Measurements from ENCODE around the gene TDRD9. TPM values are rescaled to one million over a fixed set of nuclear protein-coding genes. Genes with fewer than 3 reads are reported as not detected.

Gene TDRD9
- total RNA-seq, 3 donors from 2014 or later, result 0.30 to 1.1 (median 0.90) TPM

DNA sequence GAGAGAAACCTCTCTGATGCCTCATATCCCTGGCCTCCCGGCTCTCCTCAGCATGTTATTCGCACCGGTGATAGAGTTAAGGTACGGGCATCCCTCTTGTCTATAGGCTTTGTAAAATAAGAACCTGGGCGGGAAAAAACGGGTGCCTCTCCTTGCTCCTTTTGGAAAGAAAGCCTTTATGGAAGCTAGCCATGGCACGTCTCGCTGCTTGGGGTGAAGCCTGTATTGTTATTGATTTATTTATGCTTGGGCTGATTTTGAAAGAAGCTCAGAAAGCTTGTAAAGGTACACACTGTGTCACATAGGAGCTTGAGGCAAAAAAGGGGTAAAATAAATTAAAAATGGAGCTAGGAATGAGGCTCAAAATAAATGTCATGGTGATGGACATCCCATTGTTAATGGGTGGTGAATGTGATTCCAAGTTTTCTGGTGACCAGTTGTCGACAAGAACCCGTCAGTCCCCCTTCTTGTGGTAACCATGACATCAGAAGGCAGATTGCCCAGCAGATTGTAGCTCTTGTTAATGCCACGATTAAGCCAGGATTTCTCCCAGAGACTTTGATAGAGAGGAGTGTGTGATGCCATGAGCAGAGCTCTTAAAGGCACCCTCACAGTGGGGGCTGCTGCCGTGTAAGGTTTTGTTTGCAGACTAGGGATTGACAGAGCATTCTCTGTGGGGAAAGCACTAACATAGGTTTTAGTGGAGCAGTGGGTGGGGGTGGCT is 106.9 kb downstream of the TDRD9 start:
- H3K9me3 Mint-ChIP-seq, result no peaks in the 10 kb centered on the region
- DNase-seq, result no peak
- no peaks in the 10 kb centered on the region for H3K36me3 Mint-ChIP-seq (ENCODE audit: insufficient read depth)
- H3K4me1 Mint-ChIP-seq (ENCODE audit: low read depth), result no peaks in the 10 kb centered on the region
- H3K27me3 Mint-ChIP-seq (ENCODE audit: low read depth), result peaks cover 26% of the 10 kb centered on the region
- ATAC-seq, result no peak
- H3K4me3 Mint-ChIP-seq, result no peak overlapping the region

DNA sequence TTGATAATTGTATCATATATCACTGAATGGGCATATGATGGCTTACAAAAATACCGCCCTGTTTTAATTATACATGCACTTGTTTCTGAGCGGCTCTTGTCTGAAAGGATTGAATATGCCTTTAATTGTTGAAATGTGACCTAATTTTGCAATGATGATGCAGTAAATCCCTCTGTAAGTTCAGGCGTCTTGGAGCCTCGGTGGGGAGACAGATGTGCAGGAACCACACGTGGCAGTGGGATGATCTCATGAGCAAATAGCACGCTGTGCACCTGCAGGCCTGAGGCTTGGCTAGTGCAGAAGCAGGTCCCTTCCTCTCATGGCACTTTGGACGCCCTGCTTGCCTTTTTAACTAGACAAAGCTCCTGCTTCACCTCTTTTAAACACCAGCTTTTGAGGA is 108.0 kb downstream of the TDRD9 start:
- ATAC-seq, result no peak
- no peak for DNase-seq
- Mint-ChIP-seq H3K36me3 (ENCODE audit: insufficient read depth) (no peaks in the 10 kb centered on the region), H3K4me1 (ENCODE audit: low read depth) (no peaks in the 10 kb centered on the region), H3K4me3 (no peak overlapping the region), H3K9me3 (no peaks in the 10 kb centered on the region), H3K27me3 (ENCODE audit: low read depth) (peaks cover 30% of the 10 kb centered on the region)

DNA sequence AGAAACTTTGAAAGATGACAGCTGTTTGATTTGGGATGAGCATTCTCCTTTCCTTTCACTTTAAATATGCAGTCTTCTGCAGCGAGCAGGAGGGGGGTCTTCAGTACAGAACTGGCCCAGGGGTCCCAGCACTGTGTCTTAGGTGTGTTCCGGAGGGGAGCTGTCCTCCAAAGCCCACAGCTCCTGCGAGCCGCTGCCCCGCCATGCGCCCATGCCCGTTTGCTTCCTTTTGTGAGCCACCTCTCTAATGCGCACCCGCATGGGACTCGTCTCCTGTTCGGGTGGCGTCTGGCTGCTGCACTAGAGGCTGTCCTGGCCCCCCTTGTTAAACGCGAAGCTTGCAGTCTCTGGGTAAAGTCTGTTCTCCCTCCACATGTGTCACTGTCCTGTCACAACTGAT is 108.8 kb downstream of the TDRD9 start:
- Mint-ChIP-seq H3K27me3 (ENCODE audit: low read depth) (peaks cover 33% of the 10 kb centered on the region), H3K9me3 (no peaks in the 10 kb centered on the region)

DNA sequence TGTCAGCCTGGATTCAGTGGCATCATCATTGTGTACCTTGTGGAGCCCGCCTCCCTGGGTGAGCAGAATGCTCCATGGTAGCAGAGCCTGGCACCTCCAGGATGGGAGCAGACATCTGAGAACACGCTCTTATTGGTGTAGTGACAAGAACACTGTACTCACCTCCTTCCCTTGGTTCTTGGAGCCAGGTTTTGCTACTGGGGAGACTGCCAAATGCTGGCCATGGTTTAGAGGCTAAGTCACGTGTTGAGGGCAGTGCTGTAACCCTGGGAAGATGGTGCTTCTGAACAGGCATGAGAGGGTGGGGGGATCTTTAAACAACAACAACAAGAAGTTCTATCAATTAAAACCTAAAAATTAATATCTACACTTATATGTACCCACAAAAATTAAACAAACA is 109.6 kb downstream of the TDRD9 start:
- Mint-ChIP-seq H3K27me3 (ENCODE audit: low read depth) (peaks cover 30% of the 10 kb centered on the region), H3K4me1 (ENCODE audit: low read depth) (no peaks in the 10 kb centered on the region), H3K9me3 (no peaks in the 10 kb centered on the region), H3K36me3 (ENCODE audit: insufficient read depth) (no peaks in the 10 kb centered on the region), H3K4me3 (no peak overlapping the region)
- no peak for ATAC-seq
- DNase-seq, result no peak

More for the DNA sequence above, 108.8 kb downstream of the TDRD9 start:
- ATAC-seq, result no peak
- DNase-seq, result no peak
- Mint-ChIP-seq H3K4me1 (ENCODE audit: low read depth) (no peaks in the 10 kb centered on the region), H3K4me3 (no peak overlapping the region), H3K36me3 (ENCODE audit: insufficient read depth) (no peaks in the 10 kb centered on the region)

DNA sequence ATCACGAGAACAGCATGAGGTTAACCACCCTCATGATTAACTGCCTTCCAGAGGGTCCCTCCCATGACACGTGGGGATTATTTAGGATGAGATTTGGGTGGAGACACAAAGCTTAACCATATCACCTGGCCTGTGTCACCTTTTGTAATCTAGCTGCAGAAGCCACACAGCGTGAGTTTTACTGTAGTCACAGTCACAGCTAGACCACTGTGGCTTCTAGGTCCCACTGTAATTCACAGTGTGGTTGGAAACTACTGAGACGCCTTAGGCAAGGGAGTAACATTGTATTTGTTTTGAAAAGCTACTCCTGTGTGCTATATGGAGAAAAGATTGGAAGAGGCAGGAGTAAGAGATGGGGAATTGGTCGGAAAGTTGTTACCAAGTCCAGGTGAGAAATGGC is 111.0 kb downstream of the TDRD9 start:
- no peak for DNase-seq
- H3K4me1 Mint-ChIP-seq (ENCODE audit: low read depth), result no peaks in the 10 kb centered on the region
- no peak overlapping the region for H3K4me3 Mint-ChIP-seq
- peaks cover 27% of the 10 kb centered on the region for H3K27me3 Mint-ChIP-seq (ENCODE audit: low read depth)
- no peaks in the 10 kb centered on the region for H3K9me3 Mint-ChIP-seq
- no peaks in the 10 kb centered on the region for H3K36me3 Mint-ChIP-seq (ENCODE audit: insufficient read depth)
- no peak for ATAC-seq

DNA sequence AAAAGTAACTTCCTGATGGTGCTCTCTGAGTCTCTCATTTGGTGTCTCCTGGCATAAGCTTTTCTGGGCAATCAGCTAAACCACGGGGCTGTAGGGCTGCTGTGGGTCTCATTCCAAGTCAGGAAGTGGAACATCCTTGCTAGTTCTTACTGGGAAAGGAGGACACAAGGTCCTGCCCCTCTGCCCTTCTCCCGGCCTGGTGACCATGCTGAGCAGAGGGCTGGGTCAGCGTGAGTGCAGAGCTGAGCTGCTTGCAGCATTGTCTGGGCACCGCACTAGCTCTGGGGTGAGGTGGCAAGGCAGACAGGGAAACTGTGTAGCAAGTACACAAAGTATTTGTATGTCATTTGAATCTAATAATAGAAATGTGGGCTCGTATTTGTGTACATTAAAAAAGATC is 112.3 kb downstream of the TDRD9 start:
- no peaks in the 10 kb centered on the region for H3K36me3 Mint-ChIP-seq (ENCODE audit: insufficient read depth)

DNA sequence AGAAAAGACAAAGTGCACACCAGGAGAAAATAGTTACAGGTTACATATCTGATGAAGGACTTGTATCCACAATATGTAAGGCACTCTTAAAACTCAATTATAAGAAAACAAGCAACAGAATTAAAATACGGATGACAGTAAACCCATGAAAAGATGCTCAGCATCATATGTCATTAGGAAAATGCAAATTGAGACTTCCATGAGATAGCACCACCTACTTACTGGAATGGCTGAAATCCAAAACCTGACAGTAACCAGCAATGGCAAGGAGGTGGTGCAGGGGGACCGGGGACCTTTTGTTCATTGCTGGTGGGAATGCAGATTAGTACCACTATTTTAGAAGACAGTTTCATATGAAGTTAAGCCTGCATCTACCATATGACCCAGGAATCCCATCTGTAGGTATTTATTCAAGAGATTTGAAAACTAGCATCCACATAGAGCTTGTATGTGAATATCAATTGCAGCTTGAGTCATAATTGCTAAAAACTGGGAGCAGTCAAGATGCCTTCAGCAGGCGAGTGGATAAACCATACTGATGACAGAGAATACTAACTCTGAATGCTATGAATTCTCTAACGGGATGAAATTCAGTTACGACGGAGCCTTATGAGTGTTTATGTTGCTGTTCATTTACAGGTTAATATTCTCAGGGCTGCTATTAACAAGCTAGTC is 113.3 kb downstream of the TDRD9 start:
- no peaks in the 10 kb centered on the region for H3K4me1 Mint-ChIP-seq (ENCODE audit: low read depth)
- no peak for DNase-seq
- no peak for ATAC-seq
- H3K27me3 Mint-ChIP-seq (ENCODE audit: low read depth), result peaks cover 25% of the 10 kb centered on the region
- H3K36me3 Mint-ChIP-seq (ENCODE audit: insufficient read depth), result no peaks in the 10 kb centered on the region
- no peaks in the 10 kb centered on the region for H3K9me3 Mint-ChIP-seq
- H3K4me3 Mint-ChIP-seq, result no peak overlapping the region

More for the DNA sequence above, 112.3 kb downstream of the TDRD9 start:
- Mint-ChIP-seq H3K27me3 (ENCODE audit: low read depth) (peaks cover 25% of the 10 kb centered on the region), H3K4me1 (ENCODE audit: low read depth) (no peaks in the 10 kb centered on the region), H3K9me3 (no peaks in the 10 kb centered on the region), H3K4me3 (no peak overlapping the region)
- no peak for ATAC-seq
- no peak for DNase-seq

DNA sequence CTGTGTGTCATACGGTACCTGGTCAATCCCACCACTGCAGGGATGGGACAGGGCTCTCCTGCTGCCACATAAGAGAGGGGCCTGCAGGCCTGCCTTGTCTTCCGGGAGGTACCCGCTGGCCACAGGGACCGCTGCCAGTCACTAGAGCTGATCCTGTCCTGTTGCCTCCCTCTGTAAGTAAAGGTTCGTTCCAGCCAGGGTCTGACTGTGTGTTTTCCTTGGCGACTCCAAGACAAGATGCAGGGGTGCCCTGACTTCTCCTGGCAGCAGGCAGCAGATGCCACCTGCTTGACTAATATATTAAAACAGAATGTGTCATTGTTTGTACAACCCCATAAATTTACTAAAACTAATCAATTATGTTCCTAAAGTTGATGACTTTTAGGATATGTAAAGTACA is 115.8 kb downstream of the TDRD9 start:
- Mint-ChIP-seq H3K27me3 (ENCODE audit: low read depth) (peaks cover 22% of the 10 kb centered on the region), H3K9me3 (no peaks in the 10 kb centered on the region), H3K4me3 (no peak overlapping the region), H3K4me1 (ENCODE audit: low read depth) (no peaks in the 10 kb centered on the region), H3K36me3 (ENCODE audit: insufficient read depth) (no peaks in the 10 kb centered on the region)
- ATAC-seq (no peak), DNase-seq (no peak)

DNA sequence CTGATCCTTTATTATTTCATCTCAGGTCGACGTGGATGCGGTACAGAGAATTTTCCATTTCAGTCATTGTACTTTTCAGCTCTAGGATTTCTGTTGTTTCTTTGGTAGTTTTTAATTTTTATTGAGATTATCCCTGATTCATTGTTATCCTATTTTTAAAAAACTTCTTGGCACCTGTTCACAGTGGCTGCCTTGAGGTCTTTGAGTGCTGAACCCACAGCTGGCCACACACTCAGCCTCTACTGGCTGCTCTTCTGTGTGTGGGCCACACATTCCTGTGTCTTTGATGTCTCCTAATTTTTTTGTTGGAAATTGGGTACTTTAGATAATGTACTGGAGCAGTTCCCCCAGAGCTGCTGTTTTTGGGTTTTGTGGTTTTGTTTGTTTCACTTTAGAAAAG is 119.5 kb downstream of the TDRD9 start:
- DNase-seq, result no peak
- Mint-ChIP-seq H3K27me3 (ENCODE audit: low read depth) (peaks cover 29% of the 10 kb centered on the region), H3K4me3 (no peak overlapping the region), H3K36me3 (ENCODE audit: insufficient read depth) (no peaks in the 10 kb centered on the region), H3K9me3 (no peaks in the 10 kb centered on the region), H3K4me1 (ENCODE audit: low read depth) (no peaks in the 10 kb centered on the region)
- ATAC-seq, result no peak

DNA sequence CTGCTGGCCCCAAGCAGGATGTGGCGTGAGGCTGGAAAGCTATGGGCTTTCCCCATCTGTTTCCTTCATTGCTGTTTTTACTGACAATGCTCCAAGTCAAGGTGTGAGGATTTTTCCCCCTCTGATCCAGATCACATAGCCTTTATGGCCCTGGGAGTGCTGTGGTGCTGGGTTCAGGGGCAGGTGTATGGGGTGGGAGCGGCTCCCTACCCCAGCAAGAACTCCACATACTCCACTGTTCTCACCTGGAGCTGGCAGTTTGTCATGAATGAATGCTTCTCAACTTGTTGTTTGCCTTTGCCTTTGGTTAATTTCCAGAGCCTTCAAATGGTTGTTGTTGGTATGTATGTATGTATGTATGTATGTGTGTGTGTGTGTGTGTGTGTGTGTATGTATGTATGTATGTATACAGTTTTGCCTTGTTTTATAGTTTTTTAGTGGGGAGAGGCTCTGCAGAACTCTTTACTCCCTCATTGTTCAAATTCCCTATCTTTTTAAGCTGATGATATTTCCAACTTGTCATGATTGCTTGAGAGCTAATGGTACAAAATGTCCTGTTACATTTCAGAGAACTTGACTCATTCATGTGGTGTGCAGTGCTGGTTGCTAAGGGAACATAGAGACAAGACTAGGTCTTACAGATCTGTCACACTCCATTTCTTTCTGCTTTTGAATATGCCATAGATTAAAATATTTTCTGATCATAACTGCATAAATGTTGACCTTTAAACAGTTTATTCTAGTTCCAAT is 120.7 kb downstream of the TDRD9 start:
- ATAC-seq (no peak), DNase-seq (no peak)
- Mint-ChIP-seq H3K4me3 (no peak overlapping the region), H3K36me3 (ENCODE audit: insufficient read depth) (no peaks in the 10 kb centered on the region), H3K9me3 (no peaks in the 10 kb centered on the region), H3K4me1 (ENCODE audit: low read depth) (no peaks in the 10 kb centered on the region), H3K27me3 (ENCODE audit: low read depth) (peaks cover 29% of the 10 kb centered on the region)

DNA sequence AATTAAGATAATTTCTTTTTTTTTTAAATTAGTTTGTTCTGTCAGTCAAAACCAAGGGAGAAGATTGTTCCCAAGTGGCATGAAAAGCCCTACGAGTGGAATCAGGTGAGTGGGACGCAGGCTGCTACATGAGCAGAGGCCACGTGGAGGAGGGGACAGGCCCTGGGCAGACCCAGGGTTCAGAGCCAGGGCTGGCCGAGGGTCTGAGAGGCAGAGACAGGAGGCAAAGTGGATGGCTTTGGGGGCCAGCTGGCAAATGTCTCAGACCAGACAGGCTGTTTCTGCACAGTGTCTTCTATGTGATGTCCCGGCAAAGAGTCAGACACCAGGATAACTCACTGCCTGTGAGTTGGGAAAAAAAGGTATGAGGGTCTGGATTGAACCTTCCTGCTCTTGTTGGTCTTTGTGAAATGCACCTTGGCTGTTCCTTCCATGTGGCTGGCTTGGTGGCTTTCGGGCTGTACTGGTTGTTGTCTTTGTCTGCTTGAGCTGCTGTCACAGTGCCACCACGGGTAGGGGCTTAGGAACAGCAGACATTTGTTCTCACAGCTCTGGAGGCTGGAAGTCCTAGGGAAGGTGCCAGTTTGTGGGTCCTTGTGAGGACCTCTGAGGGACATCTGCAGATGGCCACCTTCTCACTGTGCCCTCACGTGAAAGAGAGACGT is 121.5 kb downstream of the TDRD9 start:
- no peak for DNase-seq
- peaks cover 34% of the 10 kb centered on the region for H3K27me3 Mint-ChIP-seq (ENCODE audit: low read depth)
- H3K4me3 Mint-ChIP-seq, result no peak overlapping the region
- no peak for ATAC-seq
- no peaks in the 10 kb centered on the region for H3K36me3 Mint-ChIP-seq (ENCODE audit: insufficient read depth)
- no peaks in the 10 kb centered on the region for H3K9me3 Mint-ChIP-seq
- H3K4me1 Mint-ChIP-seq (ENCODE audit: low read depth), result no peaks in the 10 kb centered on the region

DNA sequence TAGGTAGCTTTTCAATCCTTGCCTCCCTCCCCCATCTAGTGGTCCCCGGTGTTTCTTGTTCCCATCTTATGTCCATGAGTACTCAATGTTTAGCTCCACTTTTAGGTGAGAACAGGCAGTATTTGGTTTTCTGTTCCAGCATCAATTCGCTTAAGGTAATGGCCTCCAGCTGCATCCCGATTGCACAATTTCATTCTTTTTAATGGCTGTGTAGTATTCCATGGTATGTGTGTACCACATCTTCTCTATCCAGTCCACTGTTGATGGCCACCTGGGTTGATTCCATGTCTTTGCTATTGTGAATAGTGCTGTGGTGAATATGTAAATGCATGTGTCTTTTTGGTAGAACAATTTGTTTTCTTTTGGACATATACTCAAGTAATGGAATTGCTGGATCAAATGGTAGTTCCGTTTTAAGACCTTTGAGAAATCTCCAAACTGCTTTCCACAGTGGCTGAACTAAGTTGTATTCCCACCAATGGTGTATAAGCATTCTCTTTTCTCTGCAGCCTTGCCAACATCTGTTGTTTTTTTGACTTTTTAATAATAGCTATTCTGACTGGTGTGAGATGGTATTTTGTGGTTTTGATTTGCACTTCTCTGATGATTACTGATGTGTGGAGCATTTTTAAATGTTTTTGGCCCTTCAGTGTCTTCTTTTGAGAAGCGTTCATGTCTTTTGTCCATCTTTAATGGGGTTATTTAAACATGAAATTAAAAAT is 123.0 kb downstream of the TDRD9 start:
- Mint-ChIP-seq H3K36me3 (ENCODE audit: insufficient read depth) (no peaks in the 10 kb centered on the region), H3K27me3 (ENCODE audit: low read depth) (peaks cover 35% of the 10 kb centered on the region), H3K4me3 (no peak overlapping the region), H3K4me1 (ENCODE audit: low read depth) (no peaks in the 10 kb centered on the region), H3K9me3 (no peaks in the 10 kb centered on the region)
- ATAC-seq, result no peak
- no peak for DNase-seq

DNA sequence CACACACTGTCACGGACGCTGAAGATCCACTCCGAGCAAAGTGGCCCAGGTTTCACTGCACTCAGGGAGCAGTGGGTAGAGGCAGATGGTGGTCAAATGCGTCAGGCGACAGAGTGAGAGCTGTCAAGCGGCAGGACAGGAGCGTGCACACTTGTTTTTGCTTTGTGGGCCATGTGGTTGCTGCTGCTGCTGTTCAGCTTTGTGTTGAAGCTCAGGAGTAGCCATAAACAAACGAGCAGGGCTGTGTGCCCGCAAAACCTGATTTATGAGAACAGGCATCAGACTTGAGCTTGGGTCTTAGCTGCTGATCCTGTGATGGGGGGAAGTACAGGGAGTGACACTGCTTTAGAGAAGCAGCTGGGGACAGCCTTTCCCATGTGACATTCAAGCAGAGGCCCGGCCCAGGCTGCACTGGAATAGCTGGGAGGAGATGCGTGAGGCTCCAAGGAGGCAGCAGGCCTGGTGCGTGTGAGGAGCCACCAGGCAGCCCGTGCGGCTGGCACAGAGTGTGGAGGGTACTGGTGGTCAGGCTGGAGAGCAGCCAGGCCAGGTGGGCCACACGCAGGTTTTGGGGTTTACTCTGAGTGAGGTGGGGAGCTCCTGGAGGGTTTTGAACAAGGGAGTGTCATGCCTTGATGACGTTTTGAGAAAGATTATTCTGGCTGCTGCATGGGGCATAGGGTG is 126.1 kb downstream of the TDRD9 start:
- Mint-ChIP-seq H3K36me3 (ENCODE audit: insufficient read depth) (no peaks in the 10 kb centered on the region), H3K9me3 (no peaks in the 10 kb centered on the region), H3K27me3 (ENCODE audit: low read depth) (peaks cover 32% of the 10 kb centered on the region), H3K4me1 (ENCODE audit: low read depth) (no peaks in the 10 kb centered on the region), H3K4me3 (no peak overlapping the region)
- ATAC-seq (no peak), DNase-seq (no peak)
